Fibroblast of pulmonary artery (primary cell): ENCODE data around the gene ZDHHC4.
A peak's percentile ranks its signal among the peaks of the same experiment; 100 is the strongest.

Source experiments
- DNase-seq: peaks from one replicate; pipeline ENCODE4 v3.0.0-alpha.2; 2010; ENCODE audit warnings: low read depth
- H3K4me3 ChIP-seq: replicated peaks from 2 replicates; pipeline ENCODE4 v1.5.1; 2011; ENCODE audit warnings: low read depth, mild to moderate bottlenecking, control low read depth, low read length, moderate library complexity
- TF ChIP-seq, protein P1 (sequence below): IDR thresholded peaks from 2 replicates; pipeline ENCODE4 v1.5.1; 2011; ENCODE audit warnings: mild to moderate bottlenecking, control low read depth, low read length, inconsistent platforms; ENCODE audit errors: missing control alignments

ZDHHC4 gene

DNA sequence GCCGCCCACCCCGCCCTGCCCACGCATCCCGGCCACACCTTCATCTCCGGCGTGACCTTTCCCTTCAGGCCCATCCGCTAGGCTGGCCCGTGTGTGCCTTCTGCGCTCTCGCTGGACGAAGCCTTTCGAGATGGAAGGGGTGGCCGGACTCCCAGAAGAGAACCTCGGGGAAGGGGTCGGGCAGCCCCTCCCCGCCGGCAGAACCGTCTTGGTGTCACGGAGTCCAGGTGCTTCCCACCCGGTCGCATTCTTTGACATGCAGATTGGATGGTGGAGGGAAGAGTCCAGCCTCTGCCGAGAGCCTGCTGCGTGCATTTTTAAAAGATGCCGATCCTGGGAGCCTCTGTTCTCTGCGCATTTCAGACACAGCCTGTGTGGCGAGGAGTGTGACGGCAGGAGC lies 30.8 kb downstream of the ZDHHC4 start:
- no peak overlapping the region for H3K4me3 ChIP-seq
- TF ChIP-seq, protein P1, sequence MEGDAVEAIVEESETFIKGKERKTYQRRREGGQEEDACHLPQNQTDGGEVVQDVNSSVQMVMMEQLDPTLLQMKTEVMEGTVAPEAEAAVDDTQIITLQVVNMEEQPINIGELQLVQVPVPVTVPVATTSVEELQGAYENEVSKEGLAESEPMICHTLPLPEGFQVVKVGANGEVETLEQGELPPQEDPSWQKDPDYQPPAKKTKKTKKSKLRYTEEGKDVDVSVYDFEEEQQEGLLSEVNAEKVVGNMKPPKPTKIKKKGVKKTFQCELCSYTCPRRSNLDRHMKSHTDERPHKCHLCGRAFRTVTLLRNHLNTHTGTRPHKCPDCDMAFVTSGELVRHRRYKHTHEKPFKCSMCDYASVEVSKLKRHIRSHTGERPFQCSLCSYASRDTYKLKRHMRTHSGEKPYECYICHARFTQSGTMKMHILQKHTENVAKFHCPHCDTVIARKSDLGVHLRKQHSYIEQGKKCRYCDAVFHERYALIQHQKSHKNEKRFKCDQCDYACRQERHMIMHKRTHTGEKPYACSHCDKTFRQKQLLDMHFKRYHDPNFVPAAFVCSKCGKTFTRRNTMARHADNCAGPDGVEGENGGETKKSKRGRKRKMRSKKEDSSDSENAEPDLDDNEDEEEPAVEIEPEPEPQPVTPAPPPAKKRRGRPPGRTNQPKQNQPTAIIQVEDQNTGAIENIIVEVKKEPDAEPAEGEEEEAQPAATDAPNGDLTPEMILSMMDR: no peak
- no peak for DNase-seq

GRCh38 chr7:6608794-6609193 lies 31.5 kb downstream of the ZDHHC4 start:
- TF ChIP-seq, protein P1: no peak
- no peak overlapping the region for H3K4me3 ChIP-seq
- no peak for DNase-seq

DNA sequence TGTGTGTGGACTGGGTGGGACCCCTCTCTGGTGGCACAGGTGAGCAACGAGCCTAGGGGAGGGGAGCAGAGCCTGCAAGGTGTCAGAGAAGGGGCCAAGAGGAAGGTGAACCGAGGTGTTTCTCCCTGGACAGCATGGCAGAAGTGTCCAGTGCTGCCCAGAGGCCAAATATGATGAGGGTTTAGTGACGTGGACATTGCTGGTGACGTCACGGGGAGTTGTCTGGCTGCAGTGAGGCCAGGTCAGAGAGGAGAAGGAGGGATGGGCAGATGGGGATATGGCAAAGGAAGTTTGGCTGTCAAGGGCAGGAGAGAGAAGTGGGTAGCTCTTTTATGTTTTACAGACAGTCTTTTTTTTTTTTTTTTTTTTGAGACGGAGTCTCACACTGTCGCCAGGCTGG lies 35.6 kb downstream of the ZDHHC4 start:
- H3K4me3 ChIP-seq: no peak overlapping the region
- DNase-seq: no peak
- TF ChIP-seq, protein P1: no peak

DNA sequence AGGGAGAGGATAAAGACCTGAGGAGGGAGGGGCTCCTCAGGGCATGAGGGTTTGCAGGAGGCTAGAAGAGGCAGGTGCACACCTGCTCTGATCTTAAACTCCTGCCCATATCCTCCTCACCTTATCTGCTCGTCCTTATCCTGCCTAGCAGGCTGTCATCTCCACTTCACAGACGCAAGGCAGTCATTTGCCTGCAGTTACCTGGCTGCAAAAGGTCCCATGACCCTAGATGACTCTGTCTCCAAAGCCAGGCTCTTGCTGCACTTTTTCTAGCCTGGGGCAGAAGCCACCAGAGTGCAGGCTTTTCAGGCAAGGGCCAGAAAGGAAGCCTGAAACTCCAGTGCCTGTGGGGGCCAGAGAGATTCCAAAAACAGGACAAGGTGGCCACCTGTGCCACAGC lies 36.5 kb downstream of the ZDHHC4 start:
- H3K4me3 ChIP-seq: no peak overlapping the region
- DNase-seq: no peak
- TF ChIP-seq, protein P1: no peak

GRCh38 chr7:6614953-6615722 lies 37.9 kb downstream of the ZDHHC4 start, which contains the start of gene ZNF853:
TSS of gene ZNF853 (plus strand) at chr7:6615610. CDS start at chr7:6616175, 565 bp downstream.
- DNase-seq: no peak
- TF ChIP-seq, protein P1: no peak
- H3K4me3 ChIP-seq: peak within 1 kb of the TSS; percentile 43

DNA sequence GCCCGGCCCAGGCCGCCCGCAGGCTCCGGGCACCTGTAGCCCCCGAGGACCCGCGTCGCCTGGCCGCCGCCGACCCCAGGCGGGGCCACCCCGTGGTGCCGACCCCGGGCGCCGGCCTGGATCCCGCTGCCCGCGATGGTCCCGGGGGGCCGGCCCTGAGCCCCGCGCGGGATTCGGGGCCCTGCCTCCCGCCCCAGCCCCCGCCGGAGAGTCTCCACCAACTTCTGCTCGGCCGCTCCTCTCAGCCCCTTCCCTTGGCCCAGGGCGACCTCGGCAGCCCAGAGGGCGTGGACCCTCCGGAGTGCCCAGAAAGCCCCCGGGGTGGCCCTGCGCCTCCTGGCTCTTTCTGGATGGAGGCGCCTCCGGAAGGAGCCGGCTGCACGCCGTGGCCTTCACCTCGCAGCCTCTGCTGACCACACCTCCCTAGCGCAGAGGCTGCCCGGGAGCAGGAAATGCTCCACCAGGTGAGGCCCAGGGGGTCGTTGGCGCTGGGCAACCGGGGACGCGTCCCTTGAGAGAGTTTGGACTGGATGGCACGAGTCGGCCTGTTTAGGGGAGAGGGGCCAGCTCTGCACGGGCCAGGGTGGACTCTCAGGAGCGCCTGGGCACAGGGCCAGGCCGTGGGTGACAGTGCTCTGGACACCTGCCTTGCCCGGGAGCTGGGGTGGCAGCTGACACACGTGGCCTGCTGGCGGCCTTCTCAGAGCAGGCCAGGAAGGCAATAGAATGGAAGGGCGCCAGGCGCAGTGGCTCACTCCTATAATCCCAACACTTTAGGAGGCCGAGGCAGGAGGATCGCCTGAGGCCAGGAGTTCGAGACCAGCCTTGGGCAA lies 38.7 kb downstream of the ZDHHC4 start:
- H3K4me3 ChIP-seq: peak overlapping the region; percentile 43
- TF ChIP-seq, protein P1: no peak
- no peak for DNase-seq
